GM19328 (cell line): ENCODE data around the gene ARHGEF4.

Experiments
- ATAC-seq: cut with Tn5 transposase; IDR thresholded peaks from one replicate; pipeline ENCODE4 v1.9.1; 2021; ENCODE audit warnings: mild to moderate bottlenecking, moderate library complexity; ENCODE audit not compliant: unreplicated experiment

ARHGEF4 gene

GRCh38 chr2:130814931-130815680 is 21.6 kb upstream of the ARHGEF4 start:
- no peak for ATAC-seq

GRCh38 chr2:130818809-130819208 is 17.9 kb upstream of the ARHGEF4 start:
- ATAC-seq, result no peak

- no peak for ATAC-seq
These were observed 17.5 kb upstream of the ARHGEF4 start for GRCh38 chr2:130819226-130819607.

GRCh38 chr2:130819608-130820278 is 17.0 kb upstream of the ARHGEF4 start:
- ATAC-seq, result no peak

- no peak for ATAC-seq
These were observed 16.3 kb upstream of the ARHGEF4 start for GRCh38 chr2:130820279-130820861.

DNA sequence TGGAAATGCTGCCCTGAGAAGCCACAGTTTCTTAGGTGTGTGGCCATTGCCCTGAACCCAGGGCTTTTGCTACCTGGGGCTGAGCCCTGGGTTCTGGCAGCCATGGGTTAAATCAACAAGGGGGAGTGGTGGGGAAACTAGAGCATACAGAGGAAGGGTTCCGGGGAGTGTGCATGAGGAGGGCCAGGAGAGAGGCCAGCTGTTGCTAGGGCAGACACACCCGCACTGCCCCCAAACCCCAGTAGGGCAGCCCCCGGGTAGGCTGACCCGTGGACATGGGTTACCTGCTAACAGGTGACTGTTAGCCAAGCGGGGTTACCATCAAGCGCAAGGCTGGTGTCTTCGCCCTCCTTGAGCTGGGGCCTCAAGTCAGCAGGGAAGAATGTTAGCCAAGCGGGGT is 14.8 kb upstream of the ARHGEF4 start:
- ATAC-seq, result no peak

DNA sequence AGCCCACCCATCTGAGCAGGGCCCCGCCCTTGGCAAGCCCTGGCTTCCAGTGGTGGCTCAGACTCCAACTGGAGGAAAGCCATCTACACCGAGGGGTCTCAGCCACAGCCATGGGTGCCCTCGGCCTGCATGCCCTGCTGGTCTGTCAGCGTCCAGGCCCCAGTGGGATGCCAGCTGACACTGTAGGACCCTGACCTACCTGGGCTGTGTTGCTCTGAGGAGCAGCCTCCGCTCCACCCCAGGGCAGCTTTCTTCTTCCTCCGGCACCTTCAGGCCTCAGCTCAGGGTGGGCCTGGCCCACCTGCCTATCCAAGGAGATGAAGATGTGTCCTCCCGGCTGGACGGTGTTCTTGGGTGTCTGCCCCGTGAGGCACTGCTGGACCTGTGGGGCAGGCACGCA is 13.9 kb upstream of the ARHGEF4 start:
- no peak for ATAC-seq

DNA sequence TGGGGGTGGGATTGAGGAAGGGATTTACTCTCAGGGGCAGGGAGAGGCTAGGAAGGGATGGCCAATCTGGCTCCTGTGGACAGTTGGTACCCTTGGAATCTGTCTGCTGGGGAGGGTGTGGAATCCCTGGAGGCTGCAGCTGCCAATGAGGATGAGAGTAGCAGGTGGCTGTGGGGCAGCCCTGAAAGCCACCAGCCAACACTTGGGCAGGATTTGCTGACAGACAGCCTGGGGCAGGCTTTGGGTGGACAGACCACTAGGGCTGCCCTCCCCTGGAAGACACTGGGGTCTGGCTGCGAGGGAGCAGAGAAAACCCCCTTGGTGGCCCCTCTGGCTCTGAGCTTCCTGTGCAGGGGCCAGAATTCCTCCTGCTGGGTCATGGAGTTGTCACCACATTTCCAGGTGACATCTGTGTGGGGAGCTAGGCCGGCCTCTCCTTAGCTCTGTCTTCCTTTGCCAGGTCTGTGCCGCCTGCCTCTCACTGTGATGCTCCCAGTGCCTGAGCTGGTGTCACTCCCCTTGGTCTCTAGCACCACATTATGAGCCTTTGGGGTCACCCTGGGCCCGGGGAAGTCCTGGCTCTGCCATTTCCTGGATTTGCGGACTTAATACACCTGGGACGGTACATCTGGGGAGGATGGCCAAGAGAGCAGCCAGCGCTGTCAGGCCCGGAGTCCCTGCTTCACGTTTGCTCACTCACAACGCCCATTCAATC is 13.4 kb upstream of the ARHGEF4 start:
- ATAC-seq, result no peak

GRCh38 chr2:130823886-130824491 is 12.7 kb upstream of the ARHGEF4 start:
- peak; percentile 45 for ATAC-seq

DNA sequence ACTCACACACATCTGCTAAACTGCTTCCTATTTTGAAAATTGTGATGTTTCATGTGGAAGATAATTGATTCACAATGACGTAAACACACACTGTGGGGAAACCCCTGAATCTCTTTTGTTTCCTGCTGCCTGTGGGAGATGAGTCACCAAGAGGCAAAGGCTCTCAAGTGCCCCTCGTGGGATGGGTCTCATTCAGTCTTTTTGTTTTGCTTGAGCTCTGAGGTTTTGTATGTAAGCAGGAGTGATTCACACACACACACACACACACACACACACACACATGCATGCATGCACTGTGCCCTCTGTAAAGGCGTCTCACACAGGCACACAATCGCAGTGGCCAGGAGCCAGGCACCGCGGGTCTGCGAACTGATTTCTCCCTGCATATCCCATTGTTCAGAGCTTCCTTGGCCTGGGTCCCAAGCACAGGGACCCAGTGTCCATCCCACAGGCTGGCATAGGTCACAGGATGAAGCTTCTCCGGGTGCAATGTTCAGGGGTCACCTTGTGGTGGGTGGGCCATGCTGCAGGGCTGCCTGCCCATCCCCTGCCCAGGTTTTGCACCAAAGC is 12.1 kb upstream of the ARHGEF4 start:
- peak; percentile 66 for ATAC-seq

GRCh38 chr2:130825231-130825965 is 11.3 kb upstream of the ARHGEF4 start:
- ATAC-seq, result no peak

DNA sequence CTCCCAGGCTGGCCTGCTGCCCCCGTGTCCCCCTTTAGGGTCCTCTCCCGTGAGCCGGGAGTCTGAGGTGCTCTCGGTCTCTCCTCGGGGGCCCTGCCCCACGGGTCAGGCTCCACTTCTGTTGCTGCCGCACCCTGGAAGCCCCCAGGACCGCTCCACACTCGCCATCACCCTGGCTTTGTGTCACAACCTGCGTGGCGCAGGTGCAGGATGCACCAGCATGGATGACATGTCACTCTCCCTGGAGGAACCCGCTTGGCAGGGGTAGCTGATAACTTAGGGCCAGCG is 10.8 kb upstream of the ARHGEF4 start:
- ATAC-seq, result no peak

- no peak for ATAC-seq
These were observed 10.3 kb upstream of the ARHGEF4 start for GRCh38 chr2:130826419-130826818.

- ATAC-seq, result no peak
These were observed 9.8 kb upstream of the ARHGEF4 start for GRCh38 chr2:130826821-130827501.

GRCh38 chr2:130827502-130828251 is 9.0 kb upstream of the ARHGEF4 start:
- no peak for ATAC-seq

- no peak for ATAC-seq
These were observed 8.3 kb upstream of the ARHGEF4 start for GRCh38 chr2:130828461-130828860.

DNA sequence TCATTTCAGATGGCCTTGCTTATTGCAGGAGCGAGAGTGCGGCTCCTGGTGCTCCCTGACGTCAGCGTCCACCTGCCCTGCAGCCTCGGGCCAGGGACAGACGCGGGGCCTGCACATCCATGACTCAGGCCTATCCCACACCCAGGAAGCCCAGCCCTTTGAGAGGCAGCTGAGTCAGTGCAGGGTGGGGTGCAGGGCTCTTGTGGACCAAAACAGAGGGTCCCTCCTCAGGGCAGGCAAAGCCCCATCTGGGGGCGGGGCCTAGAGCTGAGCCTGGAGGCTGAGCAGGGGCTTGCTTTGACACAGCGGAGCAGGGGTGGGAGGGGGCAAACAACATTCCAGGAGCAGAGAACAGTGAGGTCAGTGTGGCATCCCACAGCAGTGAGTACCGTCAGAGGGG is 7.7 kb upstream of the ARHGEF4 start:
- ATAC-seq, result no peak

- no peak for ATAC-seq
These were observed 6.2 kb upstream of the ARHGEF4 start for GRCh38 chr2:130830538-130830937.

- no peak for ATAC-seq
These were observed 5.4 kb upstream of the ARHGEF4 start for GRCh38 chr2:130831356-130831755.
